Measurements from ENCODE around the gene ZNF761.
"Not testable (repeated sequence)": the region's sequence is repeated elsewhere in the genome, so short reads cannot be mapped to it uniquely, and the experiment has no call there.

ZNF761 gene

DNA sequence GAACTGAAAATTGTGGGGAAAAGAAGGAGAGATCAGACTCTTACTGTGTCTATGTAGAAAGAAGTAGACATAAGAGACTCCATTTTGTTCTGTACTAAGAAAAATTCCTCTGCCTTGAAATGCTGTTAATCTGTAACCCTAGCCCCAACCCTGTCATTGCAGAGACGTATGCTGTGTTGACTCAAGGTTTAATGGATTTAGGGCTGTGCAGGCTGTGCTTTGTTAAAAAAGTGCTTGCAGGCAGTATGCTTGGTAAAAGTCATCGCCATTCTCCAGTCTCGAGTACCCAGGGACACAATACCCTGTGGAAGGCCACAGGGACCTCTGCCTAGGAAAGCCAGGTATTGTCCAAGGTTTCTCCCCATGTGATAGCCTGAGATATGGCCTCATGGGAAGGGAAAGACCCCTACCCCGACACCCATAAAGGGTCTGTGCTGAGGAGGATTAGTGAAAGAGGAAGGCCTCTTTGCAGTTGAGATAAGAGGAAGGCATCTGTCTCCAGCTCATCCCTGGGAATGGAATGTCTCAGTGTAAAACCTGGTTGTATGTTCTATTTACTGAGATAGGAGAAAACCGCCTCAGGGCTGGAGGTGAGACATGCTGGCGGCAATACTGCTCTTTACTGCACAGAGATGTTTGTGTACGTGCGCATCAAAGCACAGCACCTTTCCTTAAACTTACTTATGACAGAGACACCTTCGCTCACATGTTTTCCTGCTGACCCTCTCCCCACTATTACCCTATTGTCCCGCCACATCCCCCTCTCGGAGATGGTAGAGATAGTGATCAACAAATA, 11.1 kb upstream of the ZNF761 start:
- H3K27me3 ChIP-seq (ENCODE audit: control insufficient read depth, insufficient read depth, low read length); H3K4me3 ChIP-seq (ENCODE audit: low read length); H3K27ac ChIP-seq (ENCODE audit: low read length); H3K9me3 ChIP-seq (ENCODE audit: control insufficient read depth, low read depth, low read length); H3K9ac ChIP-seq (ENCODE audit: low read length); H3K4me1 ChIP-seq (ENCODE audit: control insufficient read depth, low read depth, low read length); H3K36me3 ChIP-seq (ENCODE audit: control insufficient read depth, low read depth, low read length): not testable (repeated sequence)

DNA sequence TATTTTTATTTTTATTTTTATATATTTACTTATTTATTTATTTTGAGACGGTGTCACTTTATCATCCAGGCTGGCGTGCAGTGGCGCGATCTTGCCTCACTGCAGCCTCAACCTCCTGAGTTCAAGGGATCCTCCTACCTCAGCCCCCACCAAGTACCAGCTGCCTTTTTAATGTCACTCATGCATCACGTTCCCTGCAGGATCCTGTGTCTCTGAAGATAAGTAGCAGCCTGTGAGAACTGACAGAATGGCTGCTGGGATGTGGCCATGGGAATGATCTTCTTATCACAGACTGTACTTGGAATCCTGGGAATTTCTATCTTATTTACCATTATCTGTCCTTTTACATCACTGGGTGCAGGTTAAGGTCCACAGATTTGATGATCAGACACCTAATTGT, 9.2 kb upstream of the ZNF761 start:
- H3K36me3 ChIP-seq (ENCODE audit: control insufficient read depth, low read depth, low read length) = no peaks in the 10 kb centered on the region
- H3K9me3 ChIP-seq (ENCODE audit: control insufficient read depth, low read depth, low read length) = no peaks in the 10 kb centered on the region
- H3K27me3 ChIP-seq (ENCODE audit: control insufficient read depth, insufficient read depth, low read length) = no peaks in the 10 kb centered on the region
- no peaks in the 10 kb centered on the region for H3K4me1 ChIP-seq (ENCODE audit: control insufficient read depth, low read depth, low read length)
- H3K4me3 ChIP-seq (ENCODE audit: low read length) = no peak overlapping the region
- no peak overlapping the region for H3K27ac ChIP-seq (ENCODE audit: low read length)
- H3K9ac ChIP-seq (ENCODE audit: low read length) = no peak overlapping the region

DNA sequence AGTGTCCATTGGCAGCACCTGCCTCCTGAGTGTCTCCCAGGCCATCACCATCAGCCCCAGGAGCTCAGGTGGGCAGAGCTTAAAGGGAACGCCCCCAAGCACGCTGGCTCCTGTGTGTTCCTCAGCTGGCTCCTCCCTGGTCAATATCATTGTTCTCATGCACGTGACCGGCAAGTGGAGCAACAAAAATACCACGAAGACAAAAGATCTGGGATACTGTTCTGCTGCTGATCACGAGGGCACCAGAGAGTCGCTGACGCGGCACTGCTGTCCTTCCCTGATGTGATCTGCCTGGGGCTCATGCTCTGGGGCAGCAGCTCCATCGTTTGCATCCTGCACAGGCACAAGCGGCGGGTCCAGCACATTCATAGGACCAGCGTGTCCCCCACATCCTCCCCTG, 8.7 kb upstream of the ZNF761 start:
- not testable (repeated sequence) for H3K9ac ChIP-seq (ENCODE audit: low read length); H3K4me1 ChIP-seq (ENCODE audit: control insufficient read depth, low read depth, low read length); H3K27me3 ChIP-seq (ENCODE audit: control insufficient read depth, insufficient read depth, low read length); H3K27ac ChIP-seq (ENCODE audit: low read length); H3K36me3 ChIP-seq (ENCODE audit: control insufficient read depth, low read depth, low read length); H3K9me3 ChIP-seq (ENCODE audit: control insufficient read depth, low read depth, low read length)
- H3K4me3 ChIP-seq (ENCODE audit: low read length) = peak overlapping the region; percentile 39

DNA sequence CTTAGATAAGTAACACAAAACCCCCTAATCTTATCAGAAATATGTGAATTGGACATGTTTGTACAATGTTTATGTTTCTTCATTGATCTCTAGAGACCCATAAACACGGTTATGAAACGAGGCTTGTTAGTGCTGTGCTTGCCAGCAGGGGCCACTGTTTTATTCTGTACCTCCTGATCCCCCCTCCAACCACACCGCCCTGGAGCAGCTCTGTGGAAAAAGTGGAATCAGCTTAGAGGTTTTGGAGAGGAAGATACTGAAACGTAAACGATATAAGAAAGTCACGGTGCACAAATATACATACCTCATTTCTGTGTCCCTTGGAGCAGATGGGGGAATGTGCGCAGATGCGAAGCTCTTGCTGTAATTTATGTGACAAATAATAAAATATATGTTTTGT, 8.1 kb upstream of the ZNF761 start:
- not testable (repeated sequence) for H3K27me3 ChIP-seq (ENCODE audit: control insufficient read depth, insufficient read depth, low read length); H3K27ac ChIP-seq (ENCODE audit: low read length); H3K4me1 ChIP-seq (ENCODE audit: control insufficient read depth, low read depth, low read length); H3K36me3 ChIP-seq (ENCODE audit: control insufficient read depth, low read depth, low read length); H3K9me3 ChIP-seq (ENCODE audit: control insufficient read depth, low read depth, low read length); H3K9ac ChIP-seq (ENCODE audit: low read length)
- peak overlapping the region; percentile 39 for H3K4me3 ChIP-seq (ENCODE audit: low read length)

DNA sequence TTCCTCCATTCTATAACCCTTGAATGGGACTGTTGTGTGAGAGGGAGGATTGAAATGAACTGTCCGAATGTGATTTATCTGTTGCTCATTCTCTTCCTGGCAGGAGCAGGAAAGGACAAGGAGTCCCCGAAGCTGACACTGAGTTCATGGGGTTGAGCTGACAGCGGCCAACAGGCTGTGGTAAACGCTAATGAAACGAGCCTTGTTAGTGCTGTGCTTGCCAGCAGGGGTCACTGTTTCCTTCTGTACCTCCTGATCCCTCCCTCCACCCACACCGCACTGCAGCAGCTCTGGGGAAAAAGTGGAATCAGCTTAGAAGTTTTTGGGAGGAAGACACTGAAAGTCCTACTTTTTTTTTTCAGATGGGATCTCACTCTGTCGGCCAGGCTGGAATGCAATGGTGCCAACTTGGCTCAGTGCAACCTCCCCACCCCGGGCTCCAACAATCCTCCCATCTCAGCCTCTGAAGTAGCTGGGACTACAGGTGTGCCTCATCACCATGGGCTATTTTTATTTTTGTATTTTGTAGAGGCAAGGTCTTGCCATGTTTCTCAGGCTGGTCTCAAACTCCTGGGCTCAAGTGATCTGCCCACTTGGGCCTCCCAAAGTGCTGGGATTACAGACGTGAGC, 6.7 kb upstream of the ZNF761 start:
- Histone ChIP-seq H3K4me3 (ENCODE audit: low read length) (no peak overlapping the region), H3K27ac (ENCODE audit: low read length) (no peak overlapping the region), H3K9ac (ENCODE audit: low read length) (no peak overlapping the region), H3K36me3 (ENCODE audit: control insufficient read depth, low read depth, low read length) (no peaks in the 10 kb centered on the region), H3K27me3 (ENCODE audit: control insufficient read depth, insufficient read depth, low read length) (no peaks in the 10 kb centered on the region), H3K9me3 (ENCODE audit: control insufficient read depth, low read depth, low read length) (no peaks in the 10 kb centered on the region), H3K4me1 (ENCODE audit: control insufficient read depth, low read depth, low read length) (no peaks in the 10 kb centered on the region)

DNA sequence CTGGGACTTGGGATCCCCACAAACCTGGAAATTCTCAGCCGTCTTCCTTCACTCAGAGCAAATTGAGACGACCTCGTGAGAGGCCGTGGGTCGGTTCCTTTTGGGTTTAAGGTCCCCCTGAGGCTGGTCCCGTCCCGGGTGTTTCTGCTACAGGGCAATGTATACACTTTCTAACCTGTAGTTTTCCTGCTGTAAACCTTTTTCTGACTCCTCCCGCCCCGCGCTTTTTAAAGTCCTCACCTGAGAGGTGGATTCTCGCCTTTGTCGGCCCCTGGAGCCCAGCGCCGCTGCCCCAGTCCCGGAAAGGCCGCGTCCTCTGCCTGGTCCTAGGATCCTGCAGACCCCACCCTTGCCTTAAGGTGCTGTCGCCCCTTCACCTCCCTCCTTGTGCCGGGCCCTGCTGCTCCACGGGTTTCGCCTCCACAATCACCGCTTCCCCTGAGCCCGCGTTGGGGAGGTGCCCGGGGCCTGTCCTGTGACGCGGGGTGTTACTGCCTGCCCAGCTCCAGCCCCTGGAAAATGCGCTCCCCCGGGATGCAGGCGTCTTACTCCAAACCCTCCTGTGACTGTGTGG, 391 bp downstream of the ZNF761 start:
- H3K9ac ChIP-seq (ENCODE audit: low read length) = peak overlapping the region; percentile 77
- H3K27me3 ChIP-seq (ENCODE audit: control insufficient read depth, insufficient read depth, low read length) = no peaks in the 10 kb centered on the region
- peak overlapping the region; percentile 88 for H3K4me3 ChIP-seq (ENCODE audit: low read length)
- H3K9me3 ChIP-seq (ENCODE audit: control insufficient read depth, low read depth, low read length) = no peaks in the 10 kb centered on the region
- peaks cover 3% of the 10 kb centered on the region for H3K36me3 ChIP-seq (ENCODE audit: control insufficient read depth, low read depth, low read length)
- no peak overlapping the region for H3K27ac ChIP-seq (ENCODE audit: low read length)
- H3K4me1 ChIP-seq (ENCODE audit: control insufficient read depth, low read depth, low read length) = peaks cover 3% of the 10 kb centered on the region

DNA sequence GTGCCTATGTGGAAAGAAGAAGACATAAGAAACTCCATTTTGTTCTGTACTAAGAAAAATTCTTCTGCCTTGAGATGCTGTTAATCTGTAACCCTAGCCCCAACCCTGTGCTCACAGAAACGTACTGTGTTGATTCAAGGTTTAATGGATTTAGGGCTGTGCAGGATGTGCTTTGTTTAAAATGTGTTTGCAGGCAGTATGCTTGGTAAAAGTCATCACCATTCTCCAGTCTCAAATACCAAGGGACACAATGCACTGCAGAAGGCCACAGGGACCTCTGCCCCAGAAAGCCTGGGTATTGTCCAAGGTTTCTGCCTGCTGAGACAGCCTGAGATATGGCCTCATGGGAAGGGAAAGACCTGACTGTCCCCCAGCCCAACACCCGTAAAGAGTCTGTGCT, 12.0 kb downstream of the ZNF761 start:
- not testable (repeated sequence) for H3K9me3 ChIP-seq (ENCODE audit: control insufficient read depth, low read depth, low read length); H3K27me3 ChIP-seq (ENCODE audit: control insufficient read depth, insufficient read depth, low read length); H3K4me1 ChIP-seq (ENCODE audit: control insufficient read depth, low read depth, low read length); H3K27ac ChIP-seq (ENCODE audit: low read length); H3K4me3 ChIP-seq (ENCODE audit: low read length); H3K9ac ChIP-seq (ENCODE audit: low read length)
- peaks cover 31% of the 10 kb centered on the region for H3K36me3 ChIP-seq (ENCODE audit: control insufficient read depth, low read depth, low read length)

DNA sequence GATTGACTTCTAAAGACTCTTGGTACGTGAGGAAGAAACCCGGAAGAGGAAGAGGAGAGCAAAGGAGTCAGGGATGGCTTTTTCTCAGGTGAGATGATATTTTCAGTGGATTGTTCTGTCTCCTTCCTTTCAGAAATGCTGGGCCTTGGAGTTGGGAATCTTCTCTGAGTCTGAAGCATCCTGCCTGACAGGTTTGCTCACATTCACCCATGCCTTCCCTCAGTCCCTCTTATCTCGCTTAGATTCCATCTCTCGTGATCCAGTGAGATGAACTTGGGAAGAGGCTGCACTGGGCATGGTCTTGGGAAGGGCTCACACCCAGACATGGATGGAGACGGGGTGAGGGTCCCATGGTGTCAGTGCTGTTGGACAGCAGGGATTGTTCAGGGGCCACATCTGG, 15.4 kb downstream of the ZNF761 start:
- H3K36me3 ChIP-seq (ENCODE audit: control insufficient read depth, low read depth, low read length) = peaks cover 36% of the 10 kb centered on the region
- not testable (repeated sequence) for H3K9me3 ChIP-seq (ENCODE audit: control insufficient read depth, low read depth, low read length); H3K27me3 ChIP-seq (ENCODE audit: control insufficient read depth, insufficient read depth, low read length); H3K4me3 ChIP-seq (ENCODE audit: low read length); H3K4me1 ChIP-seq (ENCODE audit: control insufficient read depth, low read depth, low read length); H3K9ac ChIP-seq (ENCODE audit: low read length); H3K27ac ChIP-seq (ENCODE audit: low read length)

DNA sequence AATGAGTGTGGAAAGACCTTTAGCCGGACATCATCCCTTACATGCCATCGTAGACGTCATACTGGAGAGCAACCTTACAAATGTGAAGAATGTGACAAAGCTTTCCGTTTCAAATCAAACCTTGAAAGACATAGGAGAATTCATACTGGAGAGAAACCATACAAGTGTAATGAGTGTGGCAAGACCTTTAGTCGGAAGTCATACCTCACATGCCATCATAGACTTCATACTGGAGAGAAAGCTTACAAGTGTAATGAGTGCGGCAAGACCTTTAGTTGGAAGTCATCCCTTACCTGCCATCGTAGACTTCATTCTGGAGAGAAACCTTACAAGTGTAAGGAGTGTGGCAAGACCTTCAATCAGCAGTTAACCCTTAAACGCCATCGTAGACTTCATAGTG, 24.0 kb downstream of the ZNF761 start:
- no peak overlapping the region for H3K9ac ChIP-seq (ENCODE audit: low read length)
- peaks cover 38% of the 10 kb centered on the region for H3K9me3 ChIP-seq (ENCODE audit: control insufficient read depth, low read depth, low read length)
- peaks cover 42% of the 10 kb centered on the region for H3K36me3 ChIP-seq (ENCODE audit: control insufficient read depth, low read depth, low read length)
- H3K4me1 ChIP-seq (ENCODE audit: control insufficient read depth, low read depth, low read length) = no peaks in the 10 kb centered on the region
- H3K27ac ChIP-seq (ENCODE audit: low read length) = no peak overlapping the region
- H3K4me3 ChIP-seq (ENCODE audit: low read length) = no peak overlapping the region
- no peaks in the 10 kb centered on the region for H3K27me3 ChIP-seq (ENCODE audit: control insufficient read depth, insufficient read depth, low read length)

DNA sequence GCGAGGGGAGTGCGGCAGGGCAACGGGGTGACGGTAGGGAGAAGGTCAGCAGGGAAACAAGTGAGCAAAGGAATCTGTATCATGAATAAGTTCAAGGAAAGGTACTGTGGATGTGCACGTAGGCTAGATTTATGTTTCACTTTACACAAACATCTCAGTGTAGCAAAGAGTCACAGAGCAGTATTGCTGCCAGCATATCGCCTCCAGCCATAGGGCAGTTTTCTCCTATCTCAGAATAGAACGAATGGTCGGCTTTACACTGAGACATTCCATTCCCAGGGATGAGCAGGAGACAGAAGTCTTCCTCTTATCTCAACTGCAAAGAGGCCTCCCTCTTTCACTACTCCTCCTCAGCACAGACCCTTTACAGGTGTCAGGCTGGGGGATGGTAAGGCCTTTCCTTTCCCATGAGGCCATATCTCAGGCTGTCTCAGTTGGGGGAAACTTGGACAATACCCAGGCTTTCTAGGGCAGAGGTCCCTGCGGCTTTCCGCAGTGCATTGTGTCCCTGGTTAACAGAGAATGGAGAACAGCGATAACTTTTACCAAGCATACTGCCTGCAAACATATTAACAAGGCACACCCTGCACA, 28.4 kb downstream of the ZNF761 start:
- H3K4me1 ChIP-seq (ENCODE audit: control insufficient read depth, low read depth, low read length); H3K36me3 ChIP-seq (ENCODE audit: control insufficient read depth, low read depth, low read length); H3K9ac ChIP-seq (ENCODE audit: low read length); H3K27ac ChIP-seq (ENCODE audit: low read length); H3K27me3 ChIP-seq (ENCODE audit: control insufficient read depth, insufficient read depth, low read length); H3K4me3 ChIP-seq (ENCODE audit: low read length): not testable (repeated sequence)
- peaks cover 24% of the 10 kb centered on the region for H3K9me3 ChIP-seq (ENCODE audit: control insufficient read depth, low read depth, low read length)

DNA sequence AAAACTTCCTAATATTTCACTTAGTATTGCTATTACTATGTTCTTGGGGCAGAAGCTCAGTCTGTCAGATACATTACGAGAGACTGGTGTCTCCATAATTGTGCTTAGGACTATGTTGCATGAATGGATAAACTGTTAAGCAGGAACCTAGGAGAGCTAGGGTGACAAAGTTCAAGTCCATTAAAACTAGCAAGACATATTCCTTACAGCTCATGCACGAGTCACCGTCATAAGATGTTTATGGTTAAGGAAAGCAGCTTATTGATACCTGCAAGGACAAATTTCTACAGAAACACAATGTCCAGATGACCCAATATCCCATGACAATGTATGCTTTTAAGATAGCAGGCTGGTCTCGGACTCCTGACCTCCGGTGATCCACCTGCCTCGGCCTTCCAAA, 30.1 kb downstream of the ZNF761 start:
- Histone ChIP-seq H3K9ac (ENCODE audit: low read length) (no peak overlapping the region), H3K4me1 (ENCODE audit: control insufficient read depth, low read depth, low read length) (peaks cover 7% of the 10 kb centered on the region), H3K36me3 (ENCODE audit: control insufficient read depth, low read depth, low read length) (peaks cover 2% of the 10 kb centered on the region), H3K27ac (ENCODE audit: low read length) (no peak overlapping the region), H3K4me3 (ENCODE audit: low read length) (no peak overlapping the region), H3K27me3 (ENCODE audit: control insufficient read depth, insufficient read depth, low read length) (no peaks in the 10 kb centered on the region), H3K9me3 (ENCODE audit: control insufficient read depth, low read depth, low read length) (peaks cover 8% of the 10 kb centered on the region)
